Measurements from ENCODE around the gene SCARB2.

Gene SCARB2

DNA sequence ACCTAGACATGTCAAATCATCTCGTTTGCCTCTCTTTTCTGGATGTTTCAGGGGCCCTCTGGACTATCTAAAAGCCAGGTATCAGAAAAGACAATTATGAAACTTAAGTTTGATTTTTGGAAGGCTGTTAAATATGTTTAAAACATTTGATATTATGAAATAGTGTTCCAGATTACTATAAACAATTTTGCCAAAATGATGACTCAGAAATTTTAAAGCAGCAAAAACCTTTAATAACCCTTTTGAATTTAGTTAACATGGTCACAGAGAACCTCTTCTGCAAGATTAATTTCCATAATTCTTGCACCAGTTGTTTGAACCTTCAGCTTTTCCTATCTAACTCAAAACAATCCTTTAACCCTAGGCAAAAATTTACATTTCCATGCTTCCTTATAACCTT lies 19.1 kb upstream of the SCARB2 start:
- DNase-seq (ENCODE audit: low read depth in 2 of 2), result no peak

DNA sequence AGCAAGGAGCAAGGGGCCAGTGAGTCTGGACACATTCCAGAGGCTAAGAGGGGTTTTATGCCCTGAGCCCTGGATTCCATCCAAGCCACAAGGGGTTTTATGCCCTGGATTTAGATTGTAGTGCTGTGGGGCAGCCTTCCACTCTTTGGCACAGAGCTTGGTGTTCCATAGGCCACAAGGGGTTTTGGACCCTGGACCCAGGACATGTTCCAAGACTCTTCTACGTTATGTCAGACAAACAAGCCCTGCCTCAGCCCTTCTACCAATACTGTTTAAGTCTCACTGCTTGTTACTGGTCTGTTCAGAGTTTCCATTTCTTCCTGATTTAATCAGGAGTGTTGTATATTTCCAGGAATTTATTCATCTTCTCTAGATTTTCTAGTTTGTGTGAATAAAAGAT lies 12.8 kb upstream of the SCARB2 start:
- DNase-seq (ENCODE audit: low read depth in 2 of 2), result no peak

DNA sequence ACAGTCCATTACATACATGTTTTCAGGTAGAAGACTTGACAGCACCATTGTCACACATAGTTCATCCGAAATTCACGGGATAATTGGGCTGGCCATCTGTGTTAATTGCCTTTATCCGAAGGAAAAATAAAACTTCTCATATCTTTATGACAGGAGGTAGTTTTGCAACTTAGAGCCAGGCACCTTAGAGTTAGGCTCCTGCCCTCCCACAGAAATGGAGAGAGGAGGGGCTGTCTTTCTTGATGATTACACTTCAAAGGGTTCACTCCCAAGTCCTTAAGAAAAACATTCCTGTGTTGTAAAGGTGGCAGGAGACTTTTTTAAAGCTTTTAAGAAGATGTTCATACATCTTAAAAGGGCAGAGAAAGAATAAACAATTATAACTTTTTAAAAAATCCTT lies 10.5 kb upstream of the SCARB2 start:
- DNase-seq (ENCODE audit: low read depth in 2 of 2), result no peak

DNA sequence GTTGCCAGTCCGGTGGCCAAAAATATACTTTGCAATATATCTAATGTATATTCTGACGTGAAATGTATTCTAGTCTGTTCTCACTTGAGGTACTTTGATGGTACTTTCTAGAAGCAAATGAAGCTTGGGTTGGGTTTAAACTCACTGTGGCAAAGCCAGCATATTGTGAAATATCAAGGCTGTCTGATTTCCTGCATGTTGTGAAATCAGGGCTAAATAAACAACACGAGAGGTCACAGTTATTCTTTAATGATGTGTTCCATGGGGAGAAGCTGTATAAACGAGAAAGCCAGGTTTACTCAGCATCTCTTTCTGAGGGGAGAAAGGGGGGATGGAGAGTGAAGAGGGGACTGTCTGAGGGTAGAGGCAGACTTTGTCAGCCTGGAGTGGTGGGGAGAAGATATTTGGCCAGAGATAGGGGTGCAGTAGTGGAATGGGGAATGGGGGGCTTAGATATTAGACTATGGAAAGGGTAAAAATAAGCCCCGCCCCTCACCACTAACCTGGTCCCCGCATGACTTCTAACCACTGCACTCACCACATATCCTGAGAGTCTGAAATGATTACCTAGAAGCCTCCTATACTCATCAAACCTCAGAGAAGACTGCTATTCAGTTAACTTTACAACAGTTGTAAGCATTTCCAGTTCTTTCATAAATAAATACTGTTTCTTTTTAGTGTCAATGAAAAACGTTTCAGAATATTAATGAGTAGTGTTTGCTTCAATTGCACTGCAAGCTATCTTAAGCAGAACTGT lies 5.9 kb upstream of the SCARB2 start:
- DNase-seq (ENCODE audit: low read depth in 2 of 2), result no peak

DNA sequence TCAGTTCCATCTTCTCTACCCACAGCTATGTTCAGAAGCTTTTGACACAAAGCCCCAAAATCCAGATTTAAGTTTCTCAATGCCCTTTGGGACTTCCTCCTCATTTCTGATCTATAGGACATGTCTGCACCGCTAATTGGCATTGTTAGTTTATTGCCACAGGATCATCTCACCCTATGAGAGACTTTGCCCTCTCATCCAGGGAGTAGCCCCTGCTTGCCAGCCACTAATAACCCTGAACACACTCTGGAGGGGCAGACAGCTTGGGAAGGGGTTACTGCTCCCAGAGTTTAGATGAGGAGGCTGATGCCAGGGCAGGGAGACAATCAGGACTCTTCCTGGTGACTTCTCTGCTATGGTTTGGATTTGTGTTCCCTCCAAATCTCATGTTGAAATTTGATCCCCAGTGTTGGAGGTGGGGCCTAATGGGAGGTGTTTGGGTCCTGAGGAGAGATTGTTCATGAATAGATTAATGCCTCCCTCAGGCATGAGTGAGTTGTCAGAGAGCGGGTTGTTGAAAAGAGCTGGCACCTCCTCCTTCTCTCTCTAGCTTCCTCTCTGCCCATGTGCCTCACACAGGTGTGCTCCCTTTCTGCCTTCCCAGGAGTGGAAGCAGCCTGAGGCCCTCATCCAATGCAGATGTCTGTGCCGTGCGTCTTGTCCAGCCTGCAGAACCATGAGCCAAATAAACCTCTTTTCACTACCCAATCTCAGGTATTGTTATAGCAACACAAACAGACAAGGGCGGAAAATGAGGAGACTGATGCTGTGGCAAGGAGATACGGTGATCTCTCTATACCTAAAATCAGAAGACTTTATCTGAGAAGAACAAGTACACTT lies 3.6 kb upstream of the SCARB2 start:
- DNase-seq (ENCODE audit: low read depth in 2 of 2), result no peak

DNA sequence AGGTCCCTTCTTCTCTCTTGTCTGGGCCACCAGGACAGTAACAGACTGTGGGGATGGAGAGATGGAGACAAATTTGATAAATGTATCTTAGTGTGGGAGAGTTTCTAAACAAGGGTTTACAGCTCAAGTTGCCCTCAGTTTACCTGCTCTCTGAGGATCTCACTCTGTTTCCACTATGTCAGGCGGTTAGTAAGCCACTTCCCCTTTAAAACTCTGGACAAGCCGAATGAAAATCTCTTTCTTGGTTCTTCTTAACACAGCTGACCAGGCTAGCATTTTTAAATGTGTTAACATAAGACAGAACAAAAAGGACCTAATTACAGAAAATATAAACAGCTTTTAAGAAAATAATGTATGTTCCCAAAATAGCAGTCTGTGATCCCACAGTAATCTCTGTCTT lies 2.9 kb upstream of the SCARB2 start:
- DNase-seq (ENCODE audit: low read depth in 2 of 2), result no peak

DNA sequence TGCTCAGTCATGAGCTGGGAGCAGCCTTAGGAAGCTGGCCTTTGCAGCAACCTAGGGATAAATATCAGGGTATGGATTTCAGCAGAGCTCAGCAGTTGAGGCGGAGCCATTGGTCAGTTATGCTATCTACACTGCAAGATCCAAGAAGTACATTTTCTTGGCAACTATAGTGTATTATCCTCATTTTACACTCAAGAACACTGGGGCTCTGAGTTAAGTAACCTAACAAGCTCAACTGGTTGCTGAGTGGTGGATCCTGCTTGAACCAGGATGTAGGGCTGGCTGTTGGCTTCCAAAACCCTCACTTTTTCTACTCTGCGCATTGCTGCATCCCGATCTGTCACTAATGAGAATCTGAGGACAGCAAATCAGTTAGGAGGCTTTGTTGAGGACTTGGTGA lies 1.5 kb upstream of the SCARB2 start:
- no peak for DNase-seq (ENCODE audit: low read depth in 2 of 2)

DNA sequence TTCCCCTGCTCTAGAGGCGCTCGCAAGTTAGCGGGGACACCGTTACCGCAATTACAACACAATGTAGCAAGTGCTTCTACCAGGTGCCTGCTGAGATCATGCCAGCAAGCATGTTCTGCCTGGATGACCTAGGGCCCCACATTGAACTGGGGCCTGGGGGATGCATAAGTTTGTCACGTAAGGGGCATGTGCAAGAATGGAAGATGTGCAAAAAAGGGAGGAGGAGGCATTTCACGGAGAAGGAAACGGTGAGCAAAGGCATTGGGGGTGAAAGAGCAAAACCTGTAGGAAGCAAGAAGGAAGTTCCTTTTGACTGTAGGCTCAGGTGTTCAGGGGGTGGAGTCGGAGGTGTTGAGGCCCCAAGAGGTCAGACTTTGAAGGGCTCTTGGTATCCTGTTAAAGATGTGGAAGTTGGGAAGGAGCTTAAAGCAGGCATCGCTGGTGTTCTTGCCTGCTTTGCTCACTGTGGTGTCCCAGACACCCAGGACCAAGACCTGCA lies 602 bp upstream of the SCARB2 start:
- DNase-seq (ENCODE audit: low read depth in 2 of 2), result no peak

DNA sequence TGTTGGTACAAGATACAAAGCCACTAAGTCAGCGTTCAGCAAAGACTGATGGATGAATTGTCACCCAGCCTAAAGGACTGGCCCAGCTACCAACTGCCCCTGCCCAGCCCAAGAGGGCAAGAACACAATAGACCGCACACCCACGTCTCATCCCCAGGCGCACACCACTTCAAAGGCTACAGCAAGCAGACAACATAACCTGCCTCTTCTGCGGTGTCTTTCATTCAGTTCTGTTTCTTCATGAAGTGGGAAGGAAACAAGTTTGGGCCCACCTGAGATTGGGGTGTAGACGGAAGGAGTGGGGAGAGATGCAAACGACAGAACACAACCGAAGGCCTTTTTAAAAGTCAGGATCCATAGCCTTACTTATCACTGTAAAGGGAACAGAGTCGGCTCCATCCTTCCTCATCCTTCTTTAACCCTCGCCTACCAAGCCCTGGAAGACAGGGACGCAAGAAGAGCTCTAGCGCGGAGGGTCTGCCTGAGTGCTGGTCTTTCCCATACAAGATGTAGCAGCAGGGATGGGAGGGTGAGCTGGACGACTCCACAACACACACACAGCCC lies 691 bp downstream of the SCARB2 start:
- DNase-seq (ENCODE audit: low read depth in 2 of 2), result peak in 1 of 2 donors; percentile 4

DNA sequence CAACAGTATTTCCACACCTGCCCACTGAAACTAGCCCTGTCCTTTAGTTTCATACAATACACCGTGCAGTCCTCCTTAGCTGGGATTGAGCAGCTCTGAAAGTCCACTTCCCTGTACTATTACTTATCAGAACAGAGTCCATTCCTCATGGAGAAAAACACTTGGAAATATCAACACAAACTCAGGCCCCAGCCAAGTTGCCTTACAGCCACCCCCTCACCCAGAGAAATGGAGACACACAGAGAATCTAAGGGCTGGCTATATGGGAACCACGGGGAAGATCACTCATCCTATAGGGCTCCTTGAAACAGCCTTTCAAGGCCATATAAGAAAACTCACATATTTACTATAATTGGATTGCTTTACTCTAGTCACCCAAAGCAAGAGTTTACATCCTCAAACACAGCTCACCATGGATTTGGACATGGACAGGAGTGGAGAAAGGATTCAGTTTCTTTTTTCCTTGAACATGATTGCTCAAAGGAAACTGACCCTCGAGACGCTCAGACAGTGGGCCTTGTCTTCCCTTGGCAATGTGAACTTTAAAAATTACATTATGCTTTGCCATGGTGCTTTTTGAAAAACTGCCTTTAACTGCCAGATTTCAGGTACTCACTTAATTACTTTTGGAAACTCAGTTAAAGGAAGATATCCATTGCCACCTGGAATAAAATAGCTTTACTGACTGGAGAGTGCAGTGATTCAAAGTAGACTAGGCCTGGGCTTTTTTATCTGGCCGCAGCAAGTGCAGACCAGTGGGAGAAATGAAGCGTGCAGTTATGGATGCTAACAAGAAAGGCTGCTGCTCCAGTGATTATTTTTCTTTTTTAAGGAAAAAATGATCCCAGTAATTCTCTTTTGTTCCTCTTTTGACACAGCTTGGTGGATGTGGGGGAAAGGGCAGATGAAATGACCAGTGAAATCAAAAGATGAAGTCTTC lies 1.6 kb downstream of the SCARB2 start:
- no peak for DNase-seq (ENCODE audit: low read depth in 2 of 2)

DNA sequence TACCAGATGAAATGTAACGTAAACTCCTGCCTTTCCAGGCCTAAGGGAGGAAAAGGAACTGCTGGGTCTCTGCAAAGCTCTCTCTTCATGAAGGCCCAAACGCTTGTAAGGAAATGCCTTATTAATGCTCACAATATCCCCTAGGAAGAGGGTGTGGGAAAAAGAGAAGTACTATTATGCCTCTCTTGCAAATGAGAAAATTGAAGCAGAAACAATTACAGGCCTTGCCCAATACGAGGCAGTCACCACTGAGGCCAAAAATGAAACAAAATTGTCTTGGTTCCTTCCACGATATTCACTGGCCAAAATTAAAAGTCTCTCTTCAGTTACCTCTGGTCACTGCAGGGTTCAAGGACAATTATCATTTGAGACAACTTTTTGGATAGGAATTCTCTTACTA lies 3.2 kb downstream of the SCARB2 start:
- DNase-seq (ENCODE audit: low read depth in 2 of 2), result no peak

DNA sequence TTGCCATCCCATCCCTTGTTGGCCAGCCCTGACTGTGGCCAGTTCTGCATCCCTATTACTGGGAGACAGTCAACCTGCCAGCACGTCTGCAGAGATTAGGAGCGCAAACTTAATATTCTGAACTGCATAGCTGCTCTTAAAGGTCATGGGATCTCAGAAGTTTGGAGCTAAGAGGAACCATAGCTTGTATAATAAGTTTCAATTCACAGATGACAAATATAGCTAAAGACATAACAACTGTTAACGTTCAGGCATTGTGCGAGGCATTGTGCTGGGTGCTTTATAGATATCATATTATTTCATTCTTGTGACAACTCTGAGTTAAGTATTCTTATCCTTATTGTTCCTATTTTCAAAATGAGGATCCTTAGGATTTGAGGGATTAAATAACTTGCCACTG lies 3.7 kb downstream of the SCARB2 start:
- no peak for DNase-seq (ENCODE audit: low read depth in 2 of 2)

DNA sequence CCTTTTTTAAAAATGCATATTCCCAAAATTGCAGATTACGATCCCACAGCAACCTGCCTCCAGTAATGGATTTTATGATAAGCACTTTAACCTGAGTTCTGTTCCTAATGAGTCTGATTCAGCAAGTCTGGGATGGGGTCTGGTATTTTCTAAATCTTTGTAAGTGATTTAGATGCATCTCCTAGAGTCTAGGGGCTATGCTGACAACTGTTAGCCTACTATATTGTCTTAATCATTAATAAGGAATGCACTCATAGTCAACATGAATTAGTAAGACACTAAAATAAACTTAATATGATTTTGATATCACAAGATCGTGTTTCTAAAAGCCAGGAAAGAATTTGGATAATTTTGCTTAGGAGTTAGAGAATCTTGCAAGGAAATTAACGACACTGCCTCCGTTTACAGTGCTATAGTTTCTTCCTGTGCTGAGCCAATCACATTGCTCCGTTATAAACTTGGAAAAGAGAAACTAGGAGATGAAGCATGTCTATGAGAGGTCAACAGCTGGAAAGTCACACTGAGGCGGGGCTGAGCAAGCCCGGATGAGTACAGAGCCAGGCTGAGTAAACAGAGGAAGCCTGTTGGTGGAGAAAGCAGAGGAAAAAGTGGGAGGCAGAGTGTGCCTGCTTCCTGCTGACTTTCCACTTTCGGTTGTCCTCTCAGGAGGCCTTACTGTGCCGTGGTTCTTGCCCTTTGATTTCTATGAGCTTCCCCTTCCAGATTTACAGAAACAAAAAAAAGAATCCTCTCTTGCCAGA lies 5.4 kb downstream of the SCARB2 start:
- DNase-seq (ENCODE audit: low read depth in 2 of 2), result no peak

DNA sequence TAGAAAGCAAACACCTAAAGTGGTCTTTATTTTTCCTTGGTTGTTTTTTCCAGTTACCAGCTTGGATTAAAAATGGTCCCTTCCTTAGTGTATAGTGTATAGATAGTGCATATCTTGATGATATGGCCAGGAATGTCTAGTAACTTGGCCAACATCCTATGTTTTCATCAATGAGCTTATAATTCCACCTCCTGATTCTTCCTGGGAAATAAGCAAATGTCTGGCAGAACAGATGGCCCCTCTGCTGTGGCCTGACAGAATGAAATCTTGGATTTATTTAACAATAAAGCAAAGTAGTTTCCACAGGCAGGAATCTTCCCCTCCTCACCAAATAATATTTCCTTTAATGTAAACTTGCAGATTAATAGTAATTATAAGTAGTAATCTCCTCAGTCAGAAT lies 6.1 kb downstream of the SCARB2 start:
- no peak for DNase-seq (ENCODE audit: low read depth in 2 of 2)

DNA sequence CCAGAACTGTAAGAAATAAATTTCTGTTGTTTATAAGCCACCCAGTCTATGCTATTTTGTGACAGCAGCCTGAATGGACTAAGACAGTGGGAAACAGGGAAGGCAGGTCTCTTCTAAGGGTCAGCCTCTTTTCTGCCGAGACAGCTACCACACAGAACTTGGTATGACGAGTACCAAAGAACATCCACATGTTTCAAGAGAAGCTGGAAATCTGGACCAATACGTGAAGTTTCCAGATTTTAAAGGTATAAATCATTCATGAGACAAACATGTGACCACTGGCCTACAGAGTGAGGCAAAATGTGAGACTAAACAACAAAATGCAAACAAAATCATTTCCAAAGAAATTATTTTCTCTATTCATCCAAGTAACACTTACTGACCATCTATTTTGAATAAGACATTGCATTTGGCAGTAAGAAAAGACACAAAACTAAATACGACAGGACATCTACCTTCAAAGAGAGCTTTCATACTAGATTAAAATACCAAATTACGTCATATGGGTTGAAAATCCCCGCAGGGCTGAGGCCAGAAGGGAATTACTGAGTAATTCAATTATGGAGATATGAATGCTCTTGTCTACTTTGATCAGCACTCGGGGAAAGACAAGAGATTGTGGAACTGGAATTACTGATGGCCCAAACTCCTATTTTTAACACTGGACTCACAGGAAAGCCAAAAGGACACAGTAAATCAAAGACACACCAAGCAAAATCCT lies 7.2 kb downstream of the SCARB2 start:
- no peak for DNase-seq (ENCODE audit: low read depth in 2 of 2)

DNA sequence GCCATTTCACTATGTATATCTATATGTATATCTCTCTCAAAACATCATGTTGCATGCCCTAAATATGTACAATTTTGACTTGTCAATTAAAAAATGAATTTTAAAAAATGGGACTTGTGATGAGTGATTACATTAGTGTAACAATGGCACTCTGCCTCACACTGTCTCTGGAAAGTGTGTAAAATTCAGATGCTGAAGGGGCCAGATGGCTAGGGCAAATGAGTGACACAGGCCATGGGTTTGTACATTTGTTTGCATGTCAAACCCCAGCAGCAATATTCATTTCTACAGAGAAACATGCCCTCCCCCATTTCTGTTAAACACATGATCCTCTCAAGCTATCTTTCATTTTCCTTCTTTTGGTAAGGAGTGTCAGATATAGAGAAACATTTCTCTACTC lies 8.1 kb downstream of the SCARB2 start:
- DNase-seq (ENCODE audit: low read depth in 2 of 2), result no peak

DNA sequence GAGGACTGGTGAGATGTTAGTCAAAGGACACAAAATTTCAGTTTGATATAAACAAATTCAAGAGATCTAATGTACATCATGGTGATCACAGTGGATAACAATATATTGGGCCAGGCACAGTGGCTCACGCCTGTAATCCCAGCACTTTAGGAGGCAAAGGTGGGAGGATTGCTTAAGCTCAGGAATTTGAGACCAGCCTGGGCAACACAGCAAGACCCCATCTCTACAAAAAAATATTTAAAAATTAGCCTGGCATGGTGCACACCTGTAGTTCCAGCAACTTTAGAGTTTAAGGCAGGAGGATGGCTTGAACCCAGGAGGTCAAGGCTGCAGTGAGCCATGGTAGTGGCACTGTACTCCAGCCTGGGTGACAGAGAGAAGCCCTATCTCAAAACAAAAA lies 8.7 kb downstream of the SCARB2 start:
- no peak for DNase-seq (ENCODE audit: low read depth in 2 of 2)

DNA sequence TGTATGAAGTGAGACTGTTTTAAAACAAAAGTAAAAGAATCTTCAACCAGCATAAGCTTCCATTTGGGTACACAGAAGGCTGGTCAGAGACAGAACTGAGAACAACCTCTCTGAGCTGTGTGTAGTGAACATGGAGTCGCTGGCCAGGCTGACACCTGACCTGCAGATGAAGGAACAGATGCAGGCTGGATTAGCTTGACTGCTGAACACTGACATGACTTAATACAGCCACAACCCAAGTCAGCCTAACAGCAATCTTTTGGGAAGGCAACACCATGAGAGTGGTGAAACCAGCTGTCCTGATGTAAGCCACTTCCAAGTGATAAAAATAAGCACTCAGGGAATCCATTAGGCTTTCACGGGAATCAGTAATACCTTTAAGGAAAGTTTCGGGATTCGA lies 10.1 kb downstream of the SCARB2 start:
- no peak for DNase-seq (ENCODE audit: low read depth in 2 of 2)

DNA sequence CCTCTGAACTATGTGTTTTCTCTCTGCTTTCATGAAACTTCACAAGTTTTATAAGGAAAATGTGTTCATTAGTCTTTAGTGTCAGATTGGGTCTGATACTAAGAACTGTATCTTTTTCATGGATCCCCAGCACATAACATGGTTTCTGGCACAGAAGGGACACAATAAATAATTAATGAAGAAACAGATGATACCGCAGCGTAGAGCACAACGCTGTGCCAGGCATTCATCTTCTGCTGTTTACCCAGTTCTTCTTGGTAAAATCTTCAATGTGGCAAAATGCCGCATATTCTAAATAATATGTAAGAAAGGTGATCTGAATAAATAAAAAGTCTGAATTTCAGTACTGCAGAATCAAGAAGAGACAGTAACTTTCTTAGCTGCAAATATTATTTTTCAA lies 12.3 kb downstream of the SCARB2 start:
- DNase-seq (ENCODE audit: low read depth in 2 of 2), result no peak

DNA sequence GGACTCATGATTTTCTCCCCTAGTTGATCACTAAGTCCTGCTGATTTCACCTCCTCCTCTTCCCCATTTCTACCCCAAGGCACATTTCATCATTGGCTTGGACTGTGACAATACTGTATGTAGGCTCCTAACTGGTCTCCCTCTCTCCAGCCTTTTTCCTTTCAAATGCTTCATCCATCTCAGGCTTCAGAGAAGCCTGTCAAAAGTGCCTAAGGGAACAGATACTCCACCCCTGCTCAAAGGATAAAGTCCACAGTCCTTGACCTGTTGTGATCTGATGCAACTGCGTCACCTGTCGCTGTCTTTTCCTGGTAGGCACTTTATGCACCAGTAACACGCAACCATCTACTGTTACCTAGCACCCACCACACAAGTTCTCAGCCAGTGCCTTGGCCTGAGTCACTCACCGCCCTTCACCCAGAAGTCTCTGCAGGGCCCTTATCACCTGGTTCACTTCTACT lies 12.8 kb downstream of the SCARB2 start:
- no peak for DNase-seq (ENCODE audit: low read depth in 2 of 2)
